Lung (tissue), 12 donors: ENCODE measurements around the gene AMDHD2. TPM values are rescaled to one million over a fixed set of nuclear protein-coding genes. Genes with fewer than 3 reads are reported as not detected.

Experiments used
- ATAC-seq: fragments of 200-7000 bp; cut with Tn5 transposase; one replicate; pipeline ENCODE4 v1.9.1; 2020; ENCODE audit warnings: moderate number of reproducible peaks; ENCODE audit not compliant: insufficient read depth, low FRiP score
- DNase-seq, 3 donors: peaks; one replicate each; pipeline ENCODE4 v3.0.0-alpha.2; 2013 to 2017
- H3K27ac ChIP-seq, 2 donors: one replicate each; pipeline ENCODE4 v1.5.1; 2013; ENCODE audit warnings: mild to moderate bottlenecking in 2 of 2, moderate library complexity in 2 of 2, control low read depth in 1 of 2, inconsistent platforms in 1 of 2, low read depth in 1 of 2, low read length in 1 of 2
- H3K27me3 ChIP-seq, 3 donors: one replicate each; pipeline ENCODE4 v1.5.1; 2013; ENCODE audit warnings: low read length in 2 of 3; ENCODE audit not compliant: control insufficient read depth in 3 of 3, insufficient read depth in 3 of 3
- H3K36me3 ChIP-seq, 4 donors: one replicate each; pipeline ENCODE4 v1.5.1; 2013; ENCODE audit warnings: low read length in 4 of 4, mild to moderate bottlenecking in 1 of 4, moderate library complexity in 1 of 4; ENCODE audit not compliant: control insufficient read depth in 4 of 4, insufficient read depth in 4 of 4
- H3K4me1 ChIP-seq, 5 donors: one replicate each; pipeline ENCODE4 v1.5.1; 2013; ENCODE audit warnings: low read length in 5 of 5, mild to moderate bottlenecking in 2 of 5, moderate library complexity in 1 of 5; ENCODE audit not compliant: control insufficient read depth in 5 of 5, insufficient read depth in 5 of 5
- H3K4me3 ChIP-seq: one replicate; pipeline ENCODE4 v1.5.1; 2013; ENCODE audit warnings: mild to moderate bottlenecking, control low read depth, moderate library complexity
- H3K9ac ChIP-seq, 2 donors: one replicate each; pipeline ENCODE4 v1.5.1; 2013; ENCODE audit warnings: low read length in 2 of 2, control low read depth in 1 of 2; ENCODE audit not compliant: insufficient read depth in 1 of 2
- H3K9me3 ChIP-seq, 4 donors: one replicate each; pipeline ENCODE4 v1.5.1; 2013; ENCODE audit warnings: low read length in 3 of 4, mild to moderate bottlenecking in 1 of 4, moderate library complexity in 1 of 4; ENCODE audit not compliant: control insufficient read depth in 4 of 4, insufficient read depth in 3 of 4
- CTCF ChIP-seq: IDR thresholded peaks from 2 replicates; pipeline ENCODE4 v1.5.1; 2012; ENCODE audit warnings: mild to moderate bottlenecking; ENCODE audit errors: control extremely low read depth, extremely low read depth
- WGBS, 2 donors: extraction: QIAGEN DNeasy Blood & Tissue Kit; methylation state at CpG; one replicate each; pipeline ENCODE4 v1.1.7; 2013; 5-methylcytosine and 5-hydroxymethylcytosine counted together
- polyA plus RNA-seq, 2 donors: library from polyadenylated mRNA; stranded (reverse); fragments of 200-250 nt; gene quantifications; one replicate each; pipeline ENCODE4 v1.2.1, GENCODE V29; 2013
- total RNA-seq, 2 donors: library from RNA; depleted of rRNA in 1 of 2; stranded (reverse); fragments of >200 nt in 1 of 2; gene quantifications; one replicate each; pipeline ENCODE4 v1.2.1, GENCODE V29; 2014 to 2021
- donor health status: control.
- donor health status: control.
- donor health status: Bipolar disorder and iron deficiency.
- donor health status: healthy.
- donor health status: DM: yes; HTN: yes; CAD: no.

The AMDHD2 gene
- total and polyA plus RNA-seq, 4 donors: 27.2 to 60.4 (median 51.9) TPM

DNA sequence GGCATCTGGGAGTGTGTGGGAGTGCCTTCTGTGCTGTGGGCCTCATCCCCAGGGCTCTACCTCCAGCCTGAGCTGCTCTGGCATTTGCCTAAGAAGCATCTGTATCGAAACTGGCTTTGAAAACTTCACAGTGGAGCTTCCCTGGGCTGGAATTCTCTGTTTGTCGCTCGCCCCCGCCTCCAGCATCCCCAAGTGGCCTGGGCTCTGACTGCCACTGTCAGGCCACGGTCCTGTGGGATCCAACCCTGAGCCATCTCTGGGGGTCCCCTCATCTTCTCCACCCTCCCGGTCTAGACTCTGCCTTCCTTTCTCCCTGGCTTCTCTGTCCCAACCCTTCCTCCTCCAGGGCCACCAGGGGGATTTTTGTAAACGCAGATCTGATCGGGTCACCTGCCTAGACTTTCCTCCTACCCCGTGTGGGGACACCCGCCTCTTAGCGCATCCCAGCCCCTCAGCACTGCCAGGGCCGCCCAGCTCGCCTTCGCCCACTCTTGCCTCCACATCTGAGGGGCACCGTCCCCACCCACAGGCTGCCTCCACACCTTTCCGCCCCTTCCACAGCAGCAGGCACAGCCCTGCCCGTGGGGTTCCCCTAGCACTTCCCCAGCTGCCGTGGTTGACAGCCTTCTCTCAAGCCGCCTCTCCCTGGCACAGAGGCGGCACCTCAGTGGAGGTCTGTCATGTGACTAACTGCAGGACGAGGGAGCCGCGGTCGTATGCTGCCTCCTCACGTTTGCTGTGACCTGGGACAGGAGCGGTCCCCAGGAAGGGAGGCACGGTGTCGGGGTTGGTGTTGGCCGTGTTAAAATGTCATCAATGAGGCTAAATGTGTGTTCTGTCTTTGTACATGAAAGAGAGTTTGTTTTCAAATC is 33.3 kb upstream of the AMDHD2 start:
- Histone ChIP-seq H3K27me3 (no peaks in the 10 kb centered on the region), H3K4me1 (peaks cover 0 to 53% (median 9%) of the 10 kb centered on the region in 5 donors), H3K27ac (peak overlapping the region in 1 of 2 donors; percentile 18), H3K9me3 (no peaks in the 10 kb centered on the region), H3K4me3 (no peak overlapping the region), H3K9ac (no peak overlapping the region), H3K36me3 (peaks cover 0 to 4% (median 0%) of the 10 kb centered on the region in 4 donors)
- DNase-seq: peak in 2 of 3 donors; percentile 48 to 59
- ATAC-seq: peak; percentile 38
- 45 to 58% methylated on average over 29 of the region's 29 CpGs for WGBS, 2 donors
- TF ChIP-seq CTCF: peak; percentile 28

DNA sequence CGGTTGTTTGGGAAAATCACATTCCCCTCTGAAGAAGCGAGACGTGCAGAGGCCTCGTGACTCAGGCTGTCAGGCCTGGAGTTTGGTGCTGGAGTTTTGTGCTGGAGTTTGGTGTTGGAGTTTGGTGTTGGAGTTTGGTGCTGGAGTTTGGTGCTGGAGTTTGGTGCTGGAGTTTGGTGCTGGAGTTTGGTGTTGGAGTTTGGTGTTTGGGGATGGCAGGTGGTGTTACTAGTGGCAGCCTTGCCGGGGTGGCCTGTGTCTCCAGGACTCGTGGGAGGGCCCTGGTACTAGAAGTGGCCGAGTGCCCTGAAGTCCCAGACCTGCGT is 32.7 kb upstream of the AMDHD2 start:
- H3K27ac ChIP-seq: peak overlapping the region in 1 of 2 donors; percentile 15
- no peak overlapping the region for H3K9ac ChIP-seq
- no peak overlapping the region for H3K4me3 ChIP-seq
- H3K36me3 ChIP-seq: peaks cover 0 to 4% (median 0%) of the 10 kb centered on the region in 4 donors
- TF ChIP-seq CTCF: no peak
- WGBS, 2 donors: 46 to 63% methylated on average over 8 of the region's 8 CpGs
- H3K4me1 ChIP-seq: peaks cover 0 to 47% (median 9%) of the 10 kb centered on the region in 5 donors
- H3K9me3 ChIP-seq: no peaks in the 10 kb centered on the region
- H3K27me3 ChIP-seq: no peaks in the 10 kb centered on the region
- ATAC-seq (no peak), DNase-seq (no peak)

GRCh38 chr16:2487903-2488531 is 32.2 kb upstream of the AMDHD2 start:
- no peaks in the 10 kb centered on the region for H3K9me3 ChIP-seq
- no peak overlapping the region for H3K9ac ChIP-seq
- no peaks in the 10 kb centered on the region for H3K27me3 ChIP-seq
- no peak for TF ChIP-seq CTCF
- ATAC-seq (no peak), DNase-seq (no peak)
- peak overlapping the region in 1 of 2 donors; percentile 15 for H3K27ac ChIP-seq
- 33 to 70% methylated on average over 15 of the region's 15 CpGs for WGBS, 2 donors
- H3K4me3 ChIP-seq: no peak overlapping the region
- H3K36me3 ChIP-seq: peaks cover 0 to 4% (median 0%) of the 10 kb centered on the region in 4 donors
- H3K4me1 ChIP-seq: peaks cover 0 to 41% (median 9%) of the 10 kb centered on the region in 5 donors
